ENCODE data around the gene RCAN2.
"Not testable (repeated sequence)": the region's sequence is repeated elsewhere in the genome, so short reads cannot be mapped to it uniquely, and the experiment has no call there.

Gene RCAN2

GRCh38 chr6:46356543-46356942, 134.7 kb downstream of the RCAN2 start:
- Histone ChIP-seq H3K9ac (ENCODE audit: low read length) (no peak overlapping the region), H3K4me3 (ENCODE audit: low read depth, low read length) (no peak overlapping the region), H3K36me3 (ENCODE audit: control insufficient read depth, insufficient read depth, low read length) (no peaks in the 10 kb centered on the region), H3K9me3 (ENCODE audit: control insufficient read depth, insufficient read depth, low read depth, low read length) (no peaks in the 10 kb centered on the region), H3K27me3 (ENCODE audit: control insufficient read depth, insufficient read depth, low read length) (no peaks in the 10 kb centered on the region), H3K27ac (ENCODE audit: low read depth, low read length) (no peak overlapping the region), H3K4me1 (ENCODE audit: control insufficient read depth, insufficient read depth, low read length) (peaks cover 14% of the 10 kb centered on the region)

- no peaks in the 10 kb centered on the region for H3K27me3 ChIP-seq (ENCODE audit: control insufficient read depth, insufficient read depth, low read length)
- H3K4me3 ChIP-seq (ENCODE audit: low read depth, low read length): no peak overlapping the region
- peaks cover 8% of the 10 kb centered on the region for H3K4me1 ChIP-seq (ENCODE audit: control insufficient read depth, insufficient read depth, low read length)
- no peaks in the 10 kb centered on the region for H3K36me3 ChIP-seq (ENCODE audit: control insufficient read depth, insufficient read depth, low read length)
- H3K9me3 ChIP-seq (ENCODE audit: control insufficient read depth, insufficient read depth, low read depth, low read length): no peaks in the 10 kb centered on the region
- H3K27ac ChIP-seq (ENCODE audit: low read depth, low read length): no peak overlapping the region
- no peak overlapping the region for H3K9ac ChIP-seq (ENCODE audit: low read length)
Observed at GRCh38 chr6:46353528-46353927, 137.7 kb downstream of the RCAN2 start.

- no peak overlapping the region for H3K27ac ChIP-seq (ENCODE audit: low read depth, low read length)
- H3K36me3 ChIP-seq (ENCODE audit: control insufficient read depth, insufficient read depth, low read length): no peaks in the 10 kb centered on the region
- H3K4me1 ChIP-seq (ENCODE audit: control insufficient read depth, insufficient read depth, low read length): no peaks in the 10 kb centered on the region
- H3K9me3 ChIP-seq (ENCODE audit: control insufficient read depth, insufficient read depth, low read depth, low read length): no peaks in the 10 kb centered on the region
- no peak overlapping the region for H3K4me3 ChIP-seq (ENCODE audit: low read depth, low read length)
- H3K9ac ChIP-seq (ENCODE audit: low read length): no peak overlapping the region
- H3K27me3 ChIP-seq (ENCODE audit: control insufficient read depth, insufficient read depth, low read length): no peaks in the 10 kb centered on the region
Observed at GRCh38 chr6:46352541-46353268, 138.5 kb downstream of the RCAN2 start.

- H3K36me3 ChIP-seq (ENCODE audit: control insufficient read depth, insufficient read depth, low read length): no peaks in the 10 kb centered on the region
- no peak overlapping the region for H3K9ac ChIP-seq (ENCODE audit: low read length)
- no peak overlapping the region for H3K4me3 ChIP-seq (ENCODE audit: low read depth, low read length)
- H3K4me1 ChIP-seq (ENCODE audit: control insufficient read depth, insufficient read depth, low read length): no peaks in the 10 kb centered on the region
- H3K27ac ChIP-seq (ENCODE audit: low read depth, low read length): no peak overlapping the region
- H3K9me3 ChIP-seq (ENCODE audit: control insufficient read depth, insufficient read depth, low read depth, low read length): no peaks in the 10 kb centered on the region
- no peaks in the 10 kb centered on the region for H3K27me3 ChIP-seq (ENCODE audit: control insufficient read depth, insufficient read depth, low read length)
Observed at GRCh38 chr6:46350714-46351113, 140.5 kb downstream of the RCAN2 start.

- H3K27me3 ChIP-seq (ENCODE audit: control insufficient read depth, insufficient read depth, low read length): no peaks in the 10 kb centered on the region
- H3K36me3 ChIP-seq (ENCODE audit: control insufficient read depth, insufficient read depth, low read length): no peaks in the 10 kb centered on the region
- no peaks in the 10 kb centered on the region for H3K9me3 ChIP-seq (ENCODE audit: control insufficient read depth, insufficient read depth, low read depth, low read length)
- H3K9ac ChIP-seq (ENCODE audit: low read length): no peak overlapping the region
- H3K4me3 ChIP-seq (ENCODE audit: low read depth, low read length): no peak overlapping the region
- no peak overlapping the region for H3K27ac ChIP-seq (ENCODE audit: low read depth, low read length)
- H3K4me1 ChIP-seq (ENCODE audit: control insufficient read depth, insufficient read depth, low read length): no peaks in the 10 kb centered on the region
Observed at GRCh38 chr6:46347669-46348068, 143.6 kb downstream of the RCAN2 start.

- Histone ChIP-seq H3K4me3 (ENCODE audit: low read depth, low read length) (no peak overlapping the region), H3K36me3 (ENCODE audit: control insufficient read depth, insufficient read depth, low read length) (no peaks in the 10 kb centered on the region), H3K27me3 (ENCODE audit: control insufficient read depth, insufficient read depth, low read length) (no peaks in the 10 kb centered on the region), H3K9me3 (ENCODE audit: control insufficient read depth, insufficient read depth, low read depth, low read length) (no peaks in the 10 kb centered on the region), H3K4me1 (ENCODE audit: control insufficient read depth, insufficient read depth, low read length) (no peaks in the 10 kb centered on the region), H3K27ac (ENCODE audit: low read depth, low read length) (no peak overlapping the region), H3K9ac (ENCODE audit: low read length) (no peak overlapping the region)
Observed at GRCh38 chr6:46340246-46340645, 151.0 kb downstream of the RCAN2 start.

- no peak overlapping the region for H3K4me3 ChIP-seq (ENCODE audit: low read depth, low read length)
- peaks cover 8% of the 10 kb centered on the region; the same call in 1 of the 2 replicates for H3K4me1 ChIP-seq (ENCODE audit: control insufficient read depth, insufficient read depth, low read length)
- H3K9me3 ChIP-seq (ENCODE audit: control insufficient read depth, insufficient read depth, low read depth, low read length): no peaks in the 10 kb centered on the region
- no peak overlapping the region for H3K9ac ChIP-seq (ENCODE audit: low read length)
- no peaks in the 10 kb centered on the region for H3K36me3 ChIP-seq (ENCODE audit: control insufficient read depth, insufficient read depth, low read length)
- H3K27ac ChIP-seq (ENCODE audit: low read depth, low read length): no peak overlapping the region
- H3K27me3 ChIP-seq (ENCODE audit: control insufficient read depth, insufficient read depth, low read length): no peaks in the 10 kb centered on the region
Observed at GRCh38 chr6:46338131-46338530, 153.1 kb downstream of the RCAN2 start.

- no peaks in the 10 kb centered on the region for H3K27me3 ChIP-seq (ENCODE audit: control insufficient read depth, insufficient read depth, low read length)
- no peak overlapping the region for H3K27ac ChIP-seq (ENCODE audit: low read depth, low read length)
- H3K4me1 ChIP-seq (ENCODE audit: control insufficient read depth, insufficient read depth, low read length): peaks cover 8% of the 10 kb centered on the region; the same call in 1 of the 2 replicates
- no peak overlapping the region for H3K4me3 ChIP-seq (ENCODE audit: low read depth, low read length)
- H3K36me3 ChIP-seq (ENCODE audit: control insufficient read depth, insufficient read depth, low read length): no peaks in the 10 kb centered on the region
- H3K9me3 ChIP-seq (ENCODE audit: control insufficient read depth, insufficient read depth, low read depth, low read length): no peaks in the 10 kb centered on the region
- no peak overlapping the region for H3K9ac ChIP-seq (ENCODE audit: low read length)
Observed at GRCh38 chr6:46334442-46334841, 156.8 kb downstream of the RCAN2 start.

- Histone ChIP-seq H3K9me3 (ENCODE audit: control insufficient read depth, insufficient read depth, low read depth, low read length) (no peaks in the 10 kb centered on the region), H3K4me3 (ENCODE audit: low read depth, low read length) (no peak overlapping the region), H3K36me3 (ENCODE audit: control insufficient read depth, insufficient read depth, low read length) (no peaks in the 10 kb centered on the region), H3K9ac (ENCODE audit: low read length) (no peak overlapping the region), H3K27ac (ENCODE audit: low read depth, low read length) (no peak overlapping the region), H3K4me1 (ENCODE audit: control insufficient read depth, insufficient read depth, low read length) (peaks cover 8% of the 10 kb centered on the region; the same call in 1 of the 2 replicates), H3K27me3 (ENCODE audit: control insufficient read depth, insufficient read depth, low read length) (no peaks in the 10 kb centered on the region)
Observed at GRCh38 chr6:46333481-46333880, 157.8 kb downstream of the RCAN2 start.

GRCh38 chr6:46332448-46332847, 158.8 kb downstream of the RCAN2 start:
- not testable (repeated sequence) for H3K9me3 ChIP-seq (ENCODE audit: control insufficient read depth, insufficient read depth, low read depth, low read length); H3K27ac ChIP-seq (ENCODE audit: low read depth, low read length); H3K36me3 ChIP-seq (ENCODE audit: control insufficient read depth, insufficient read depth, low read length); H3K27me3 ChIP-seq (ENCODE audit: control insufficient read depth, insufficient read depth, low read length); H3K4me3 ChIP-seq (ENCODE audit: low read depth, low read length); H3K9ac ChIP-seq (ENCODE audit: low read length); H3K4me1 ChIP-seq (ENCODE audit: control insufficient read depth, insufficient read depth, low read length)

GRCh38 chr6:46331461-46331860, 159.8 kb downstream of the RCAN2 start:
- H3K27me3 ChIP-seq (ENCODE audit: control insufficient read depth, insufficient read depth, low read length): no peaks in the 10 kb centered on the region
- peaks cover 8% of the 10 kb centered on the region; the same call in 1 of the 2 replicates for H3K4me1 ChIP-seq (ENCODE audit: control insufficient read depth, insufficient read depth, low read length)
- H3K9me3 ChIP-seq (ENCODE audit: control insufficient read depth, insufficient read depth, low read depth, low read length): no peaks in the 10 kb centered on the region
- no peaks in the 10 kb centered on the region for H3K36me3 ChIP-seq (ENCODE audit: control insufficient read depth, insufficient read depth, low read length)
- H3K4me3 ChIP-seq (ENCODE audit: low read depth, low read length): no peak overlapping the region
- H3K27ac ChIP-seq (ENCODE audit: low read depth, low read length): no peak overlapping the region
- H3K9ac ChIP-seq (ENCODE audit: low read length): no peak overlapping the region
